Right ventricle myocardium superior (tissue), 1 donor: ENCODE results near the gene SEMA4B. TPM values are rescaled to one million over a fixed set of nuclear protein-coding genes. Genes with fewer than 3 reads are reported as not detected.
"Not testable (repeated sequence)": the region's sequence is repeated elsewhere in the genome, so short reads cannot be mapped to it uniquely, and the experiment has no call there.

Source experiments
- ATAC-seq: fragments of 200-7000 bp; cut with Tn5 transposase; one replicate; pipeline ENCODE4 v1.9.1; 2020; ENCODE audit warnings: mild to moderate bottlenecking; ENCODE audit not compliant: poor library complexity
- DNase-seq: peaks from one replicate; pipeline ENCODE4 v3.0.0-alpha.2; 2020
- intact Hi-C: fragments of 100-400 bp; cut with DNase I; formaldehyde crosslinking; loops from one replicate; pipeline ENCODE4 v1.11.2; 2022
- total RNA-seq: library from RNA; stranded (reverse); fragmentation: NEBNext Ultra II Directional; extraction: Animal tissue kit (Norgen Biotek cat#: 25700); gene quantifications from one replicate; pipeline ENCODE4 v1.2.1, GENCODE V29; 2021
- donor health status: DM: no; HTN: yes; CAD: no; lungs with severe emphysema.

The SEMA4B gene
- total RNA-seq, 1 donor from 2014 or later = 24.6 TPM

DNA sequence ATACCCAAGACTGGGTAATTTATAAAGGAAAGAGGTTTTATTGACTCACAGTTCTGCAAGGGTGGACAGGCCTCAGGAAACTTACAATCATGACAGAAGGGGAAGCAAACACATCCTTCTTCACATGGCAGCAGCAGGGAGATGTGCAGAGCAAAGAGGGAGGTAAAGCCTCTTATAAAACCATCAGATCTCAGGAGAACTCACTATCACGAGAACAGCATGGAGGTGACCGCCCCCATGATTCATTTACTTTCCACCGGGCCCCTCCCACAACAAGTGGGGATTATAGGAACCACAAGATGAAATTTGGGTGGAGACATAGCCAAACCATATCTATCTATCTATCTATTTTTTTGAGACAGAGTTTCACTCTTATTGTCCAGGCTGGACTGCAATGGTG lies 38.2 kb downstream of the SEMA4B start:
- ATAC-seq (no peak), DNase-seq (no peak)
- intact Hi-C loops = no loop called here

DNA sequence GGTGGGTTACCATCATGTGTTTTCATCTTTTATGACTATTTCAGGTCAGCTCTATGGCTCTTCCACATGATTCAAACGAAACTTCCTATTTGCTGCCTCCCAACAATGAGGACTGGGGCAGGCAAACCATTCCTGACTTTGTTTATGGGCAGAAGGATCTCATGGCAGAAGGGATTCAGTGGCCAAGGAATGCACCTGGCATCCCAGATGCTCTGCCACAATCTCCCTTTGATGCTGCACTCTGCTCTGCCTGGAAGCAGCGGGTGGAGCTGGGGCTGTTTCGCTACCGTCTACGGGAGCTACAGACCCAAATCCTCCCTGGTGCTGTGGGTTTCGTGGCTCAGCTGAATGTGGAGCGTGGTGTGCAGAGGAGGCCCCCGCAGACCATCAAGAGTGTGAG lies 39.7 kb downstream of the SEMA4B start:
- no peak for ATAC-seq
- intact Hi-C loops = no loop called here

DNA sequence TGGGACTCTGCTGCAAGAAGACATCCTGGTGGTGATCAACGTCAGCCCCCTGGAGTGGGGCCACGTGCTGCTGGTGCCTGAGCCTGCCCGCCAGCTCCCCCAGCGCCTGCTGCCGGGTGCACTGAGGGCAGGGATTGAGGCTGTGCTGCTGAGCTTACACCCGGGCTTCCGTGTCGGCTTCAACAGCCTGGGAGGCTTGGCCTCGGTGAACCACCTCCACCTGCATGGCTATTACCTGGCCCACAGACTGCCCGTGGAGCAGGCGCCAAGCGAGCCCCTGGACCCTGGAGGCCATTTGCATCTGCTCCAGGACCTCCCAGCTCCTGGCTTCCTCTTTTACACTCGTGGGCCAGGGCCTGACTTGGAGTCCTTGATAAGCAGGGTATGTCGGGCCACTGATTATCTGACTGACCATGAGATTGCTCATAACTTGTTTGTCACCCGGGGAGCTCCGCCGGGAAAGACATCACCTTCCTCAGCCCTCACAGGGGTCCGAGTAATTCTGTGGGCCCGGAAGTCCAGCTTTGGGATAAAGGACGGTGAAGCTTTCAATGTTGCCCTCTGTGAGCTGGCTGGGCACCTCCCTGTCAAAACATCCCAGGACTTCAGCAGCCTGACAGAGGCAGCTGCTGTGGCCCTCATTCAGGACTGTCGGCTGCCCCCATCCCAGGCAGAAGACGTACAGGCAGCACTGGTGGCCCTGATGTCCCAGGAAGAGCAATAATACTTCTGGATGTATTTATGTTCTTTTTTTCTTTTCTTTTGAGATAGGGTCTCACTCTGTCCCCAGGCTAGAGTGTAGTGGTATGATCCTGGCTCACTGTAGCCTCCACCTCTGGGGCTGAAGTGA lies 40.4 kb downstream of the SEMA4B start:
- intact Hi-C loops = no loop called here
- DNase-seq (no peak), ATAC-seq (peak; percentile 76)

More for the DNA sequence above, 39.7 kb downstream of the SEMA4B start:
- DNase-seq = no peak

DNA sequence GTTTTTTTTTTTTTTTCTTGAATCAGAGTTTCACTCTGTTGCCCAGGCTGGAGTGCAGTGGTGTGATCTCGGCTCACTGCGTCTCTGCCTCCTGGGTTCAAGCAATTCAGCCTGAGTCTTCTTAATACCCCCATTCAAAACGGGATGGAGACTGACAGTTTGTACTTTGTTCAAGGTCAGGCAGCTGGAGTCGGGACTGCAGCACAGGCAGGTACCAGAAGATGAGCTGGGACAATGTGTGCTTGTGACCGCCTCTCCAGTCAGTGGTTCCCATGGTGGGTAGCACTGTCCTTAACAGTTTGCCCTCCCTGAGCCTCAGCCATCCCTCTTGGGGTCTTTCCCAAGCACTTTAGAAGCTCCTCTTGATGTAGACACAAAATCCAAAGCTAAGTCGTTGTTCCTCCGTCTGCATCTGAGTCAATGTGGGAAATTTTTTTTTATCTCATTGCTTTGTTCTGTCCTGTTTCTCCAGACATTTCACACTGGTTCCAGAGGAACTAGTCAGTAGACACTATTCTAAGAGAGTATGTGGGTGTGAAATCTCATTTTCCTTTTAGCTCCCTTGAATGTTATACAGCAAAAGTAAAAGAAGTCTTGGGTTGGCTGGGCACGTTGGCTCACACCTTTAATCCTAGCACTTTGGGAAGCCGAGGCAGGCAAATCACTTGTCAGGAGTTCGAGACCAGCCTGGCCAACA lies 43.0 kb downstream of the SEMA4B start:
- DNase-seq (no peak), ATAC-seq (no peak)
- intact Hi-C loops = no loop called here

DNA sequence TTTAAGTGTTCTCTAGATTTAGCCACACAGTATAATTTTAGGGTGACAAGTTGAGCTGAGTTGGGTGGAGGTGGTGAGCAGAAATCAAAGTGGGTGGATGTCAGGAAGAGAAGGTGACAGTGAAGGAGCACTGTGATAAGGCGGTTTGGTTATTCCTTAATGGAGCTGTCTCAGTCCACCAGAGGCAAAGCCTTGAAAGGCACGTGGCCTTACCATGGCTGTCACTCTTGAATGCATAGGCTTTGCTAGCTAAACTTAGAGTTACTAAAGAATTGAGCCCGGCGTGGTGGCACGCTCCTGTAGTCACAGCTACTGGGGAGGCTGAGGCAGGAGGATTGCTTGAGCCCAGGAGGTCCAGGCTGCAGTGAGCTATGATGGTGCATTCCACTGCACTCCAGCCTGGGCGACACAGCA lies 47.7 kb downstream of the SEMA4B start:
- peak; percentile 73 for ATAC-seq
- DNase-seq = no peak
- intact Hi-C loops = no loop called here

GRCh38 chr15:90249203-90249863 lies 48.2 kb downstream of the SEMA4B start, which contains the start of gene TTLL13:
TSS of gene TTLL13 (plus strand) at chr15:90249556. CDS start at chr15:90250631, 1,075 bp downstream.
- DNase-seq = peak; percentile 98

DNA sequence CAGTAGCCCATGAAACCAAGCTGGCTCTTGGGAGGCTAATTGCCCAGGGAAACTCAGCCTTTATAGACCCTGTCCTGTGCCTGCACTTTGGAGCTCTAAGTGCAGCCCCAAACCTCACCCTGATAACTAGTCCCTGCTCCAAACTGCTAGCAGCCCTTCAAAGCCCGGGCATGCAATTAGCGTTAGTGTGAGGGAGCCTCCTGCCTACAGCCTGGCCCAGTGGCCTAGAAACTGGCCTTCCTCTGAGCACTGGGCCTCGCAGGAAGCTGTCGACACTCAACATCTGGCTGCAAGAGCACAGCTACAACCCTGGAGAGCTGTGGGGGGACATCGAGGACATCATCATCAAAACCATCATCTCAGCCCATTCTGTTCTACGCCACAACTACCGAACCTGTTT lies 56.6 kb downstream of the SEMA4B start:
- intact Hi-C loops = no loop called here
- ATAC-seq (no peak), DNase-seq (no peak)

More at GRCh38 chr15:90249203-90249863, 48.2 kb downstream of the SEMA4B start, which contains the start of gene TTLL13:
- peak; percentile 97 for ATAC-seq
- intact Hi-C loops = no loop called here

GRCh38 chr15:90259524-90259923 lies 58.4 kb downstream of the SEMA4B start:
- no peak for ATAC-seq
- DNase-seq = no peak
- intact Hi-C loops = no loop called here

GRCh38 chr15:90260731-90261130 lies 59.6 kb downstream of the SEMA4B start:
- DNase-seq, intact Hi-C loops, ATAC-seq: not testable (repeated sequence)

- intact Hi-C loops = no loop called here
Measured at GRCh38 chr15:90261811-90262210, 60.7 kb downstream of the SEMA4B start.

DNA sequence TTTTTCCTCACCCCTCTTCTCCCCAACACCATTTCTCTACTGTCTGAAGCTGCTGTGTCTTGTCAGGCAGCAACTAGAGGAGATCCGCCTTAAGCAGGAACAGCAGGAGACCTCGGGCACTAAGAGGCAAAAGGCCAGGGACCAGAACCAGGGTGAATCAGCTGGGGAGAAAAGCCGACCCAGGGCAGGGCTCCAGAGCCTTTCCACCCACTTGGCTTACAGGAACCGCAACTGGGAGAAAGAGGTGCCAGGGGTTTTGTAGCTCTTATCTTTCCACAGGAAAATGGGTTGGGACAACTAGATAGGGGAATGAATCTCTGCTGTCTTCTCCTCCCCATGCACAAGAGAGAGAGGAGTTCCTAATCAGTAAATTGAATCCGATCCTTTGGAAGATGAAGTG lies 61.3 kb downstream of the SEMA4B start:
- ATAC-seq (no peak), DNase-seq (no peak)
- intact Hi-C loops = no loop called here

More at GRCh38 chr15:90261811-90262210, 60.7 kb downstream of the SEMA4B start:
- no peak for ATAC-seq
- no peak for DNase-seq

GRCh38 chr15:90264671-90265070 lies 63.5 kb downstream of the SEMA4B start:
- ATAC-seq = peak; percentile 7
- DNase-seq = no peak
- intact Hi-C loops = no loop called here

DNA sequence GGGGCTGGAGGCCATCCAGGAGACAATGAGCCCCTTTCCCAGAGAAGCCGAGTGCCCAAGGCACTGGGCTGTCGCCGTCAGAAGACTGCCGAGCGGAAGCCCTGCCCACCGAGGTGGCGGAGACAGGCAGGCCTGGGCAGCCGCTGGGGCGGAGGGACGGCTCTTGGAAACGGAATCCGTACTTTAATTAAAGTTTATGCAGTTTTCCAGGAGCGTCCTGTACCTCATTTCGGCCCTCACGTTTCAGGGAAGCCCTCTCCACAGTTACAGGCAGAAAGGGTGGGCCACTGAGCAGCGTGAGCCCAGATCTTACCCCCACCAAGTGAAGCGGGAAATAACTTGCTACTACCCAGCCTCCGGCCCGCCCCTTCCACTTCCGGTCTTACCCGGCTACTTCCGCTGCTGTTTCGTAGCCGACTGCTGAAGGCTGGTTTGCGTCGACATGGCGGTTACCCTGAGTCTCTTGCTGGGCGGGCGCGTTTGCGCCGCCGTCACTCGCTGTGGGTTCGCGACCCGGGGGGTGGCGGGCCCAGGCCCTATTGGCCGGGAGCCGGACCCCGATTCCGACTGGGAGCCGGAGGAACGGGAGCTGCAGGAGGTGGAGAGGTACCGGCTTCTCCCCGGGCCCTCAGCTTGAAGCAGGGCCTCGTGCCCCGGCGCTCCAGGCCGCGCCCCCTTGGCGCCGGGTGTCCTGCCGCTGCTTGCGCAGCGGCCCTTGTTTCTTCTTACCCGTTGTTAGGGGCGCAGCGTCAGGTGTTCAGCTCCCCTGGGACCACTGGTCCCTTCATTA lies 64.3 kb downstream of the SEMA4B start, which contains the start of gene NGRN:
TSS of gene NGRN (plus strand) at position 402 of the 790 bp plus-strand sequence. CDS start at position 443, 41 bp downstream.
- intact Hi-C loops = no loop called here
- peak; percentile 95 for DNase-seq
- peak; percentile 98 for ATAC-seq

DNA sequence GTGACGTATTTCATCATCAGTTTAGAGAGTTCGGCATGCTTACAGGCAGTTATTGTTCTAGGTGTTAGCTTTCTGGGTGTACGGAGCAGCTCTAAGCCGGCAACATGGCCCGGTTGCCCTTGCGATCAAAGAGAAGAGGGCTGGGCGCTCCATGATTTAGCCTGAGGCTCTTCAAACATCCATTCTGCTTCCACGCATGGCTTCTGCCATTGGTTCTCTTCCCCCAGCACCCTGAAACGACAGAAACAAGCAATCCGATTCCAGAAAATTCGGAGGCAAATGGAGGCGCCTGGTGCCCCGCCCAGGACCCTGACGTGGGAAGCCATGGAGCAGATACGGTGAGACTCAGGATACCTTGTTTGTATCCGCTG lies 64.9 kb downstream of the SEMA4B start:
- ATAC-seq (peak; percentile 19), DNase-seq (peak; percentile 58)
- intact Hi-C loops = no loop called here

DNA sequence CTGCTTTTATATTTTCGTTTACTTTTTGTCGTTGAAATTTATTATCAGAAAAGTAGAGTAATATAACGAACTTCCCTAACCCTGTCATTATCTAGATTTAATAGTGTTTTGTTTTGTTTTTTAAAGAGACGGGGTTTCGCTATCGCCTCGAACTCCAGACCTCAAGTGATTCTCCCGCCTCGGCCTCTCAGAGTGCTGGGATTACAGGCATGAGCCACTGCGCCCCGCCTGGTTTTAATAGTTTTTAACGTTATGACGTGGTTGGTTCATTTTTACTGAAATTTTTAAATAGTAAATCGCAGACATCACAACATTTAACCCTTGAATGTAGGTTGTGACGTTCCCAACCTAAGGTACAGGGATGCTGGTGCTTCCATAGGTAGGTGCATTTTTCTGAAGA lies 65.4 kb downstream of the SEMA4B start:
- ATAC-seq (no peak), DNase-seq (no peak)
- intact Hi-C loops = no loop called here

- ATAC-seq (no peak), DNase-seq (no peak)
- intact Hi-C loops = no loop called here
Measured at GRCh38 chr15:90268415-90268814, 67.3 kb downstream of the SEMA4B start.

- ATAC-seq = no peak
- no peak for DNase-seq
- intact Hi-C loops = no loop called here
Measured at GRCh38 chr15:90270502-90271150, 69.5 kb downstream of the SEMA4B start.
